Activated CD4-positive, alpha-beta T cell treated with anti-CD3 and anti-CD28 coated beads, Interleukin-2, amount 50 U/mL, for 4 hours (primary cell): ENCODE data around the gene C11orf98.
"Not testable (repeated sequence)": the region's sequence is repeated elsewhere in the genome, so short reads cannot be mapped to it uniquely, and the experiment has no call there.

ENCODE experiments used
- DNase-seq, 2 experiments: peaks; one replicate each; pipeline ENCODE4 v3.0.0-alpha.2; 2020

The C11orf98 gene

DNA sequence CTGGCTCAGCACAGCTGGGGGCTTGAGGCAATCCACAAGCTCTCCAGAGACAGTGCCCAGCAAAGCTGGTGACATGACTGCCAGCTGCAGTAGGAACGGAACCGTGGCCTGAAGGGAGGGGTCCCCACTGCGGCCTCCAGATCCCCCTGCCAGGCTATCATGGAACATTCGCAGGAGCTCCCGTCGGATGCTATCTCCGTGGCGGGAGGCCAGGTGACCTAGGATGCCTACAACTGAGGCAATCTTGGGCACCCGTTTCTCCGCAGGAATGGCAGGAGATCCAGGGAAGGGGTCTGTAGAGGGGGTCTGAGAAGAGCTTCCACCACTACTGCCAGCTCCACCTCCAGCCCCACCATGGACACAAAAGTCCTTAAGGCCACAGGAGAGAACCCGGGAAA, 16.0 kb downstream of the C11orf98 start:
- DNase-seq, result no peak

DNA sequence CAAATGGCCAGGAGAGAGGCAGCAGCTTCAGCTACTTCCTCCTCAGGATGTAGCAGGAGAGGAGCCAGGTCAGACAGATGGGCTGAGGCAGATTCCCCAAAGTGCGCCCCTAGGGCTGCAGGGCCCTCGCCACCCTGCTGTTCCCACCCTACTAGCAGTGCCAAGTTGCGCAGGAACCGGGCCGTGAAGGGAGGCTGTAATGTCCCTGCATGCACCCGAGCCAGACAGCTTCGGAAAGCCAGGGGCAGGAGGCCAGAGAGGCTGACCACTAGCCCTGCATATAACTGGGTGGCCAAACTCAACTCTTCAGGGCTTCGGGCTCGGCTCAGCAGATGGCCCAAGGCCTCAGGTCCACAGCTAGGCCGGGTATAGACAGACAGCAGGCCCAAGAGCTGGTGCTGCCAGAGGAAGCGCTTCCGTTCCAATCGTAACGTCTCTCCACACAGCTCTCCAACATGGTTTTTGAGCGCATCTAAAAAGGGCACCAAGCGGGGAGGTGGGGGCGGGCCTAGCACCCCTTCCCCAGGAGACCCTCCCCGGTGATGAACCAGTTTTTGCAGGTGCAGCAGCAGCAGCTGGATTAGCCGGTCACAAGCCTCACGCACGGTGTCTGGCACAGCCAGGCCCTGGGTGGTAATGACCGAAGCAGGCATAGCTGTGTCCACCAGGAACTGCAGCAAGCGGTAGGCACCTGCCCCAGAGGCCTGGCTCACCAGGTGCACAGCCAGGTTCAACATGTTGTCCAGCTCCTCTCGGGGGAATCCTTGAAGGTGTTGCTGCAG, 16.6 kb downstream of the C11orf98 start:
- no peak for DNase-seq

GRCh38 chr11:62647609-62648005, 17.4 kb downstream of the C11orf98 start:
- DNase-seq, result no peak

- no peak for DNase-seq
Observed at GRCh38 chr11:62646825-62647608, 18.0 kb downstream of the C11orf98 start.

DNA sequence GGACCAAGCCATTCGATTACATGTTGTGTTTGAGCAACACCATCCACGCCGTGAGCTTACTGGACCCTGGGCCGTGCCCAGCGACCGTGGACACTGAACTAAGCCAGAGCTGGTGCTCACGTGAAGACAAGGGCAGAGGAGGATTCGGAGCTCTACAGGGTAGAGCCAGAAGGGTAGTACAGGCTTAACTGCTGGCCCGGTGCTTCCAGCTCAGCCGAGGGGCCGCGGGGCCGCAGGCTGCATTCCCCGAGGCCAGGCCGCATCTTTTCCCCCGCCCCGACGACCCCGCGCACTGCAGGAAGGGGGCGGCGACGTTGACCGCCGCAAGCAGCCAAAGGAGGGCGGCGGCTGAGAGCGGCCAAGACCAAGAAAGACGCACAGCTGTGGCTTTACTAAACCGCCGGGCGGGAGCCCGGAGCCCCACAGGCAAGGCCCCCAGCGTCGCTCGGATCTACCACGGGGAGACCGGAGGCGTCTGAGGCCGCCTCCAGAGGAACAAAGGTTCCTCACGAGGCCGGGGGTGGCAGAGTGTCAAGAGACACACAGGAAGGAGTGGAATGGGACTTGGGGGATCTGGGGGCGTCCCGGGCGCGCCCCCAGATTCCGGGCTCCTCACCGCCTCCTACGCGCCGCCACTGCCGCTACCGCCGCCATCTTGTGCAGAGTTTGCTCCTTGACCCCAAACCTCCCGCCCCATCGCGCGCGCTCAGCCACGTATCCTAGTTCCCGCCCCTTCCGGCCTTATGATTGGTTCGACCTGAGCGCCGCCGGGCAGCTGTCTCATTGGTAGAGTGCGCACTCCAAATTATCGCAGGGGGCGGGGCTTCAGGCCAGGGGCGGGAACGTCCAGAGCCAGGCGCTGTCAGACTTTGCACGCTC, 18.8 kb downstream of the C11orf98 start, which contains the start of gene GANAB:
GANAB (minus strand) TSS at position 668 of the 879 bp plus-strand sequence; CDS start at position 654, 14 bp downstream.
- peak; percentile 99 for DNase-seq

DNA sequence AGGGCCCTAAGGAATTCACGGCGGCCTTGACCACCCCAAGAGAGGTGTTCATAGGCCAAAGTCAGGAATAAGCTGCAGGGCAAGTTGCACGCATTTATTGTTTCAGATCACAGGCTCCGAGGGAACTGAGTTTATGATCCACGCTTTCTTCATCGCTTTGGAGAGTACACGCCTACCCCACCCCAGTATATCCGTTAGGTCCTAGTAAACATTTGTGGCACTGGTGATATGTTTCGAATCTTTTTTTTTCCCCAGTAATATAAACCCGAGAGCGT, 19.4 kb downstream of the C11orf98 start:
- DNase-seq, result no peak

- DNase-seq, result no peak
Observed at GRCh38 chr11:62644220-62644619, 20.8 kb downstream of the C11orf98 start.

- no peak for DNase-seq
Observed at GRCh38 chr11:62632492-62632891, 32.5 kb downstream of the C11orf98 start.

GRCh38 chr11:62627713-62628112, 37.3 kb downstream of the C11orf98 start:
- no peak for DNase-seq

GRCh38 chr11:62622476-62623089, 42.4 kb downstream of the C11orf98 start:
- no peak for DNase-seq

DNA sequence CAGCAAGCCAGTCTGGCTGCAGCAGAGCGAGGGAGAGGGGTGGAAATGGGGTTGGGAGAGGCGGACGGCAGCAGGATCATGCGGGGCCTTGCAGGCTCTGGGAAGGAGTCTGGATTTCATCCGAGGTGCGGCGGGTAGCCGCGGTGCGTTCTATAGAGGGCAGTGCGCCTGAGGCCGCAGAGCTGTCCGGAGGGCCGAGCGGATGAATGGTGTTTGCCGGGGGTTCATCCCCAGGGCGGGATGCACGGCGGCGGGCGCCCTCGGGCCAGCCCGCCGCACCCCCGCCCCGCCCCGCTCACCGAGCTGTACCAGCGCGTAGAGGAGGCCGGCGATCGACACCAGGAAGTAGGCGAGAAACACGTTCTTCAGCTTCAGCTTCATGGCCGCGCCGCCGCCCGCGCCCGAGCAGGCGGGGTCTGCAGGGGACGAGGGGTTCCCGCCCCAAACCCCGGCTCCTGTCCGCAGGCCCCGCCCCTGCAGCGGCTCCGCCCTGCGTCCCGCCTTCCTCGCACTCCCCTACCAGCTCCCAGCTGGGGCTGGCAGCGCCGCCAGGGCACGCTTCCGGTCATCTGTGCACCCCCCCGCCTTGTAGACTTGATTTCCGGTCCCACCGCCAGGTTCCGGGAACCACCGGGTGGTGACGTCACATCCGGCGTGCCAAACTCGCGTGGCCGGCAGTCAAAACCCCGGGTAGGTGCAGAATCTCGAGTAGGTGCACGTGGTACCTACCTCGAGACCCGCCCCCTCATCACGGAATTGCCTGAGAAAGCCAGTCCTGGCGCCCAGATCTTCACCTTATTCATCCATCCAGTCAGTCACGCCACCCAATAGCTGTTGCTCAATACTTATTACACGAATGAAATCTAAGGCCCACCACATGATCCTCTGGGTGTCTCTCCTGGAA, 43.2 kb downstream of the C11orf98 start, which contains the start of gene B3GAT3:
B3GAT3 (minus strand) TSS at position 420 of the 904 bp plus-strand sequence; CDS start at position 381, 39 bp downstream.
- DNase-seq, result peak; percentile 97

GRCh38 chr11:62621027-62621566, 43.9 kb downstream of the C11orf98 start:
- no peak for DNase-seq

- not testable (repeated sequence) for DNase-seq
Observed at GRCh38 chr11:62616957-62617356, 48.1 kb downstream of the C11orf98 start.

GRCh38 chr11:62615521-62615920, 49.5 kb downstream of the C11orf98 start:
- DNase-seq, result no peak

- DNase-seq, result peak; percentile 28 to 36
Observed at GRCh38 chr11:62614275-62614674, 50.7 kb downstream of the C11orf98 start.

DNA sequence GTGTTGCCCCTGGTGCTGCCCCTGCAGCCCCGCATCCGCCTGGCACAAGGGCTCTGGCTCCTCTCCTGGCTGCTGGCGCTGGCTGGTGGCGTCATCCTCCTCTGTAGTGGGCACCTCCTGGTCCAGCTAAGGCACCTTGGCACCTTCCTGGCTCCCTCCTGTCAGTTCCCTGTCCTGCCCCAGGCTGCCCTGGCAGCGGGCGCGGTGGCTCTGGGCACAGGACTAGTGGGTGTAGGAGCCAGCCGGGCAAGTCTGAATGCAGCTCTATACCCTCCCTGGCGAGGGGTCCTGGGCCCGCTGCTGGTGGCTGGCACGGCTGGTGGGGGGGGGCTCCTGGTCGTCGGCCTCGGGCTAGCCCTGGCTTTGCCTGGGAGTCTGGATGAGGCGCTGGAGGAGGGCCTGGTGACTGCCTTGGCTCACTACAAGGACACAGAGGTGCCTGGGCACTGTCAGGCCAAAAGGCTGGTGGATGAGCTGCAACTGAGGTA, 51.7 kb downstream of the C11orf98 start:
- DNase-seq, result no peak
